WTC11 (cell line): ENCODE measurements around the gene ITSN1. TPM values are rescaled to one million over a fixed set of nuclear protein-coding genes. Genes with fewer than 3 reads are reported as not detected.

Source experiments
- ATAC-seq: fragments of 200-7000 bp; cut with Tn5 transposase; 2 replicates; pipeline ENCODE4 v1.10.0; 2021; ENCODE audit warnings: mild to moderate bottlenecking, moderate library complexity
- CTCF ChIA-PET: fragments of 300-600 bp; sonication (Branson Sonifier 250); formaldehyde crosslinking; loops from one replicate; lab custom pipeline; 2021; ENCODE audit warnings: antibody characterized with exemption; lab: Charles Lee
- POLR2A ChIA-PET: fragments of 350-600 bp; sonication (Branson Sonifier 250); formaldehyde crosslinking; loops from one replicate; lab custom pipeline; 2021; ENCODE audit warnings: antibody characterized with exemption; lab: Charles Lee
- DNase-seq: peaks from one replicate; pipeline ENCODE4 v3.0.0; 2021; ENCODE audit warnings: low spot score
- H3K27ac Mint-ChIP-seq: 2 replicates; pipeline ENCODE4 v1.8.0; 2021; ENCODE audit warnings: mixed read lengths
- H3K27me3 Mint-ChIP-seq: 2 replicates; pipeline ENCODE4 v1.8.0; 2021; ENCODE audit warnings: low read depth, mild to moderate bottlenecking, moderate library complexity, mixed read lengths
- H3K36me3 Mint-ChIP-seq: 2 replicates; pipeline ENCODE4 v1.8.0; 2021; ENCODE audit warnings: mixed read lengths
- H3K4me1 Mint-ChIP-seq: 2 replicates; pipeline ENCODE4 v1.8.0; 2022; ENCODE audit warnings: mixed read lengths
- H3K4me3 Mint-ChIP-seq: 2 replicates; pipeline ENCODE4 v1.8.0; 2021; ENCODE audit warnings: mild to moderate bottlenecking, moderate library complexity, mixed read lengths
- H3K9me3 Mint-ChIP-seq: 2 replicates; pipeline ENCODE4 v1.8.0; 2021; ENCODE audit warnings: mixed read lengths
- ATF2 ChIP-seq: sonication (generic); formaldehyde crosslinking; IDR thresholded peaks from 2 replicates; pipeline ENCODE4 v1.8.1; 2022; ENCODE audit warnings: low read depth, missing genetic modification reagents, borderline replicate concordance
- ATF3 ChIP-seq: sonication (generic); formaldehyde crosslinking; conservative IDR thresholded peaks from 2 replicates; pipeline ENCODE4 v1.8.1; 2022; ENCODE audit warnings: mild to moderate bottlenecking, missing genetic modification reagents
- CTCF ChIP-seq: fragments of 200-600 bp; IDR thresholded peaks from 2 replicates; pipeline ENCODE4 v1.8.0; 2022; ENCODE audit warnings: antibody characterized with exemption
- E2F5 ChIP-seq: sonication (generic); formaldehyde crosslinking; IDR thresholded peaks from 2 replicates; pipeline ENCODE4 v1.8.1; 2022; ENCODE audit warnings: mild to moderate bottlenecking, moderate library complexity, missing genetic modification reagents
- ERG ChIP-seq: fragments of 250-450 bp; sonication (Bioruptor Pico); IDR thresholded peaks from 2 replicates; pipeline ENCODE4 v1.8.0; 2021; ENCODE audit warnings: mild to moderate bottlenecking
- FOXJ3 ChIP-seq: sonication (generic); formaldehyde crosslinking; IDR thresholded peaks from 2 replicates; pipeline ENCODE4 v1.9.0; 2021; ENCODE audit warnings: missing genetic modification reagents, mild to moderate bottlenecking, borderline replicate concordance
- FOXK1 ChIP-seq: sonication (generic); formaldehyde crosslinking; IDR thresholded peaks from 2 replicates; pipeline ENCODE4 v1.8.0; 2022; ENCODE audit warnings: mild to moderate bottlenecking, moderate library complexity, missing genetic modification reagents
- FOXP4 ChIP-seq: sonication (generic); formaldehyde crosslinking; IDR thresholded peaks from 2 replicates; pipeline ENCODE4 v1.8.0; 2022; ENCODE audit warnings: mild to moderate bottlenecking, missing genetic modification reagents
- HMGXB4 ChIP-seq: sonication (generic); formaldehyde crosslinking; IDR thresholded peaks from 2 replicates; pipeline ENCODE4 v1.8.1; 2023; ENCODE audit warnings: mild to moderate bottlenecking, moderate library complexity, missing genetic modification reagents
- MLX ChIP-seq: sonication (generic); formaldehyde crosslinking; IDR thresholded peaks from 2 replicates; pipeline ENCODE4 v1.8.1; 2023; ENCODE audit warnings: mild to moderate bottlenecking, missing genetic modification reagents, moderate library complexity
- MXD4 ChIP-seq: fragments of 250-450 bp; sonication (Bioruptor Pico); IDR thresholded peaks from 2 replicates; pipeline ENCODE4 v1.8.0; 2021; ENCODE audit warnings: mild to moderate bottlenecking, moderate library complexity, borderline replicate concordance
- NFE2L1 ChIP-seq: sonication (generic); formaldehyde crosslinking; IDR thresholded peaks from 2 replicates; pipeline ENCODE4 v1.8.1; 2023; ENCODE audit warnings: missing genetic modification reagents
- NR2C2 ChIP-seq: sonication (generic); formaldehyde crosslinking; IDR thresholded peaks from 2 replicates; pipeline ENCODE4 v1.8.0; 2022; ENCODE audit warnings: mild to moderate bottlenecking, missing genetic modification reagents
- SMAD4 ChIP-seq: sonication (generic); formaldehyde crosslinking; IDR thresholded peaks from 2 replicates; pipeline ENCODE4 v1.8.0; 2022; ENCODE audit warnings: mild to moderate bottlenecking, missing genetic modification reagents
- ZMAT4 ChIP-seq: fragments of 250-450 bp; sonication (Bioruptor Pico); IDR thresholded peaks from 2 replicates; pipeline ENCODE4 v1.9.0; 2021; ENCODE audit warnings: mild to moderate bottlenecking
- ZNF532 ChIP-seq: fragments of 250-450 bp; sonication (Bioruptor Pico); IDR thresholded peaks from 2 replicates; pipeline ENCODE4 v1.9.0; 2021; ENCODE audit warnings: mild to moderate bottlenecking, borderline replicate concordance
- total RNA-seq: library from RNA; stranded (reverse); gene quantifications from 3 replicates; pipeline ENCODE4 v1.2.3, GENCODE V29; 2021

ITSN1 gene
- total RNA-seq, 1 experiment from 2014 or later: 69.6 TPM

GRCh38 chr21:33865996-33866575, 223.8 kb downstream of the ITSN1 start (continued):
- TF ChIP-seq ZNF532 (CRISPR knock-in tag) (no peak), ATF2 (CRISPR knock-in tag) (no peak), ERG (CRISPR knock-in tag) (no peak), NR2C2 (CRISPR knock-in tag) (no peak), ZMAT4 (CRISPR knock-in tag) (no peak), FOXJ3 (CRISPR knock-in tag) (no peak), MXD4 (CRISPR knock-in tag) (no peak), E2F5 (CRISPR knock-in tag) (no peak)
- TF ChIP-seq, all 79 proteins: peak for 0

- ATAC-seq: no peak
- no peak overlapping the region for H3K27ac Mint-ChIP-seq
- POLR2A ChIA-PET: no interaction called here
- peaks cover 13% of the 10 kb centered on the region for H3K9me3 Mint-ChIP-seq
- no peak for DNase-seq
- no peaks in the 10 kb centered on the region for H3K4me1 Mint-ChIP-seq
- no peaks in the 10 kb centered on the region; the same call in 1 of the 2 replicates for H3K27me3 Mint-ChIP-seq
- no peak for TF ChIP-seq ATF3 (CRISPR knock-in tag)
- no peak for TF ChIP-seq FOXK1
- TF ChIP-seq FOXP4 (CRISPR knock-in tag): no peak
- no peak for TF ChIP-seq ERG (CRISPR knock-in tag)
- no peak for TF ChIP-seq CTCF
- no peak for TF ChIP-seq NFE2L1 (CRISPR knock-in tag)
- TF ChIP-seq MLX (CRISPR knock-in tag): no peak
- TF ChIP-seq HMGXB4 (CRISPR knock-in tag): no peak
- no peak for TF ChIP-seq SMAD4 (CRISPR knock-in tag)
- H3K36me3 Mint-ChIP-seq: peaks cover 2% of the 10 kb centered on the region; the same call in 1 of the 2 replicates
- CTCF ChIA-PET: interaction anchor here (1.5 kb wide), 1 partner anchor 28 kb away, joined by 3 read pairs; no protein-coding TSS in a partner anchor
- no peak overlapping the region for H3K4me3 Mint-ChIP-seq
Observed at GRCh38 chr21:33866826-33867225, 224.5 kb downstream of the ITSN1 start.
